T-helper 2 cell treated with Interferon-gamma antibody and Interleukin-4, amounts not matched to agents 100 ng/mL and 5 ng/mL, for 36 hours (primary cell): ENCODE data around the gene XPR1. TPM values are rescaled to one million over a fixed set of nuclear protein-coding genes. Genes with fewer than 3 reads are reported as not detected.

Source experiments
- intact Hi-C: fragments of 100-400 bp; cut with micrococcal nuclease; formaldehyde crosslinking; loops from one replicate; pipeline ENCODE4 v1.15.1; 2023
- total RNA-seq: library from RNA; stranded (reverse); gene quantifications from 2 replicates; pipeline ENCODE4 v1.2.3, GENCODE V29; 2022

The XPR1 gene
- 17.9 and 20.1 TPM in 2 replicates for total RNA-seq

DNA sequence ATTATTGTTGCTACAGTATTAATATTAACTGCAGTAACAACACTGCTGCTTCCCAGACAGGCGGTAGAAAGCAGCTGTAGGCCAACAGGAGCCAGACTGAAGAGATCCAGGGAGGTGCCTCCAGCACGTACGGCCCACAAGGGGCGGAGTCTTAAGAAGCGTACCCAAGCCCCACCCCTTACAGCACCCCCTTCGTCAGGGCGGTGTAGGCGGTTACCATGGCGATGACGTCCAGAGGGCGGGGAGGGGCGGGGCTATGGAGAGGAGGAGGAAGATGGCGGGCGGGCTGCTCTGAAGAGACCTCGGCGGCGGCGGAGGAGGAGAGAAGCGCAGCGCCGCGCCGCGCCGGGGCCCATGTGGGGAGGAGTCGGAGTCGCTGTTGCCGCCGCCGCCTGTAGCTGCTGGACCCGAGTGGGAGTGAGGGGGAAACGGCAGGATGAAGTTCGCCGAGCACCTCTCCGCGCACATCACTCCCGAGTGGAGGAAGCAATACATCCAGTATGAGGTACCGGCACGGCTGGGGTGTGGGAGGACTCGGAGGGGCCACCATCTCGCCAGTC, at the start of gene XPR1:
TSS of gene XPR1 (plus strand) at position 257 of the 560 bp plus-strand sequence. CDS start at position 437, 180 bp downstream.
- intact Hi-C loops = loop anchor here (1.0 to 10.0 kb wide), 12 partner anchors 45 to 1907 kb away; partner anchors contain the start of genes ACBD6, CEP350, QSOX1 and RALGPS2

DNA sequence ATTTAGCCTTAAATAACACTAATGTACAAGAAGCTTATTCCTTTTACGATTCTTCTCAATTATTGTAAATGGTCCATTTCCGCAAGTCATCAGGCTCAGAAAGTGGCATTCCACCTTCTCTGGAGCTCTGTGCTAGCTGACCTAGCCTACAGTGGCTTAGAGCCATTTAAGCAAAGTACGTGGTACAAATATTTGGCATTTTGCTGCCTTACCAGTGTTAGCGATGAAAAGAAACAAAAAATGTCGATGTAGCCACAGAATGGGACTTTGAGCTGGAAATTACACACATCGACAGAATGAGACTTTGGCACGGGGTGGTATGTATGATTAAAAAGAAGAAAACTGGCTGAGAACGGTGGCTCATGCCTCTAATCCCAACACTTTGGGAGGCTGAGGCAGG, 47.0 kb upstream of the XPR1 start:
- intact Hi-C loops = loop anchor here (5.0 kb wide), 1 partner anchor 47 kb away; the partner anchor contains the start of gene XPR1

DNA sequence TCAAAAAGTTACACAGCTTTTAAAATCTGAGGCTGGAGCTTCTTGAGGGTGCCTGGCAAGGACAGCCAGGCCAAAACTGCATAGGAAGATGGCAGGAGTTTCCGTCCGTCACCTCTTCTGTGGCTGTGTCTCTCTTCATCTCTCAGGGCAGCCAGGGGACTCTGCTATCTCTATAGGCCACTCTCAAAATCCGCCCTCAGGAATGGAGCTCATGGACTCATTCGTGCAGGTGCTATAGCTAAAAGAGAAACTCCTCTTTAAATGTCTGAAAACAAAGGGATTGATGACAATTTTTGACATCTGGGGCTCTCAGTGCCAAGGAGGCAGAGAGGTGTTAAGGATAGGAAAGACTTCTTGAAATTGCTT, 45.8 kb upstream of the XPR1 start:
- intact Hi-C loops = loop anchor here (5.0 kb wide), 1 partner anchor 46 kb away; the partner anchor contains the start of gene XPR1

DNA sequence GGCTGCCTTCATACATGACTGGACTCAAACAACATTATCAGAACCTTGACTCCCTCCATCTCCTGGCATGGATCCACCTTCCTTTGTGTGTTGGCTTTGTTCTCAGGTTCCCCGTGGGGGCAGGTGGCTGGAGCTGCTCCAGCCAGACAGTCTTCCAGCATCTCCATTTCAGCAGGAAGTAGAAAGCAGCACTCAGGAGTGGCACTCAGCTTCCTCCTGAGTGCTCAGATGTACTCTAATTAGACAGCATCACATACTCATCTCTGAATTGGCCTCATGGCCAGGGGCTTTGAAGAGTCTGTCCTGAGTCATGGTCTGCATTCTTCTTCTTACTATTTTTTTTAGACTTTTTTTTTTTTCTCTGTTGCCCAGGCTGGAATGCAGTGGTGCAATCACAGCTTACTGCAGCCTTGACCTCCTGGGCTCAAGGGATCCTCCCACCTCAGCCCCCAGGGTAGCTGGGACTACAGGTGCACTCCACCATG, 45.1 kb upstream of the XPR1 start:
- intact Hi-C loops = loop anchor here (5.0 kb wide), 1 partner anchor 46 kb away; the partner anchor contains the start of gene XPR1

GRCh38 chr1:180588121-180588520, 43.7 kb upstream of the XPR1 start:
- intact Hi-C loops = loop anchor here (5.0 kb wide), 1 partner anchor 44 kb away; the partner anchor contains the start of gene XPR1

GRCh38 chr1:180590889-180591288, 40.9 kb upstream of the XPR1 start:
- intact Hi-C loops = no loop called here

- intact Hi-C loops = no loop called here
These were observed 38.4 kb upstream of the XPR1 start for GRCh38 chr1:180593382-180593781.

DNA sequence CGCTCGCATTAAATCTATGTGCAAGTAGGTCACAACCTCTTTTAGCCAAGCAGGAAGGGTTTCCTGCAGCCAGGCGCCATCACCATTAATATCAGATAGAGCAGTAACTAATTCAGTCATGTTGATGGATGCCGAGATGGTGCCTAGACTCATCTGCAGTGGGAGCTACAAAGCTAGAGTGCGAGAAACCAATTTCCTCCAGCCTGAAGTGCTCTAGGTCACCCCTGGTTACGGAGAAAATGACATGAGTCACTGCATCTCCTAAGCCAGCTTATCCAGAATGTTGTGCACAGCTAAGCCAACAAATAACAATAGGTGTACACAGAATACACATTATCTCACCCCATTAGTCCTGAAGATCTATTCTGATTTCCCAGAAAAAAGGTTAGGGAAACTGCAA, 37.1 kb upstream of the XPR1 start:
- intact Hi-C loops = no loop called here

DNA sequence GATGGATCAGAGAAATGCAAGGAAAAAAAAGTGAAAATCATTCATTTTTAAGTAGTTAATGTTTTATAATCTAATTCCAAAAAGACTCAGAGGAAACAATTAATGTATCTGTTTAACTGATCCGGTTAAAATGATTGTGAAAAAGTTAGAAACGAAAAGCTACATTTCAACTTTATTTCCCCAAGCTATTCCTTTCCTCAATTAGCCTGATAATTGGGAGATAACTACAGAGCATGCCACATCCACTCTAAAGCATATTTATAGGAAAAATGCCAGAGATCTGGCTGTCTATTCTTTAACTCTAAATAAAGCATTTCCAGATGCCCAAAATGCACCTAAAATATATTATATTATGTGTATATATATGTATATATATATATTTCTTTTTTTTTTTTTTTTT, 35.9 kb upstream of the XPR1 start:
- intact Hi-C loops = no loop called here

- intact Hi-C loops = no loop called here
These were observed 34.3 kb upstream of the XPR1 start for GRCh38 chr1:180597520-180597919.

DNA sequence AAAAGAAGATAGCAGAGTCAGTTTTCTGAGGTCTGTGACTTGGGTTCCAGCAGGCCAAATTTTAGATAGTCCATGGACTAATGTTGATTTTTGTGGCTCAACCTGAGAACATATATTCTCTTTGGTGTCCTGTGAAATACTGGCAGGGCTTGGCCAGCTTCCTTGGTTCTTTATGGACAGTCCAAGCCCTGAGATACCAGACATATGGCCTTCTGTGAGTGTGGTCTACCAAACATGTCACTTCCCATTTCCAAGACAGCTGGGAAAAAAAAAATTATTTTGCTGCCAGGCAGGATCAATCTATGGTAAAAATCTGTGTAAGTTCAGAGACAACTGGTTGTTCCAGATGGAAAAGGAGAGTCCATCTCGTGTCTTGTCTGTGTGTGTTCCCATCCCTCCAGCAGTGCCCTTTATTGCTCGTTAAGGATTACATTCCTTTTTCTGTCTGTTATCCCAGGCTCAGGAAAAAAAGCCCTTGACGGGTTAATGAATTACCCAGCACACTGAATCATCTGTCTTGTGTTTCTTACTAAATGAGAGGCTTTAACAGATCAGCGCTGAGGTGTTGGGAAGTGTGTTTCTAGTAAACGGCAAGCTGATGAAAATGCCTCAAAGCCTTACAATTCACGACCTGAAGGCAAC, 33.4 kb upstream of the XPR1 start:
- intact Hi-C loops = no loop called here

- intact Hi-C loops = no loop called here
These were observed 31.5 kb upstream of the XPR1 start for GRCh38 chr1:180600343-180600742.

DNA sequence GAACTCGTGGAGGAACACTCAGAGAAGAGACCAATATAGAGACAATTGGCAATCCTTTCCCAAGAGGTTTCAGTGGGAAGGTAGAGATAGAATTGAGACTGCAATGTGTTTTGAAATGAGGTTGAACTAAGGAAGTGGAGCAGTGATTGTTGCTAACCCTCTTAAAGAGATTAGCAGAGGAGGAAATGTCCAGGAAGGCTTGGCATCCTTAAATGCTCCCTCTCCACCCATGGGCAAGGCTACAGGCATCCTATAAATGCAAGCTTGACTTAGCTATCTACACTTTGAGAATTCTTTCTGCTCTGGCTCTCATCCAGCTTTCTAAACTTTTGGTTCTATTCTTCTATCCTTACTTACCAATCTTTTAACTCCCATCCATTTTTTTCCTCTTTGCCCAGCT, 30.3 kb upstream of the XPR1 start:
- intact Hi-C loops = no loop called here

DNA sequence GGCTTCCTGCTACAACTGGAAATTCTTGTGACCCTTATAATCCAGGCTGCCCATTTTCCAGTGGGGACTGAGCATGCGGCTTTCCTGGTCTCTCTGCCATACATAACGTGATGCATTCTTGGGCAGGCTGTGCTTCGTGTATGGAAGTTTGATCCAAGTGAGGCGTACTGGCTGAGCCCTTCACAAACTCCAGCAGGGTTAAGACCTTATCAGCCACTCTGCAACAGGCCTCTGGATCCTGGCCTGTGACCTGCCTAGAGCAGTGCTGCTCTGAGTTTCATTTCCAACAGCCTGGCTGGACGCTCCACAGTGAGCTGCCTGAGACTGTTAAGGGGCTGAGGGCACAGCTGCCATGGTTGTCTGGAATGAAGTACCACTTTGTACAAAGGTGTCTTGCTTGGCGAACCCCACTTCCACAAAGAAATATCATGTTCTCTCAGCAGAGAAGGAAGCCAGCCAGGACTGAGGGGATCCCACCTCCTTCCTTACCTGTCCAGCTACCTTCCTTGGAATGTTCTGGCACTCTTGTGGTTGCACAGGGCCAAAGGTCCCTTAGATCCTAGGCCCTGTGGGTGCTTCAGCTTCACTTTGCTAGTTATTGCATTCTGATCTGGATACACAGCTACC, 28.5 kb upstream of the XPR1 start:
- intact Hi-C loops = no loop called here

DNA sequence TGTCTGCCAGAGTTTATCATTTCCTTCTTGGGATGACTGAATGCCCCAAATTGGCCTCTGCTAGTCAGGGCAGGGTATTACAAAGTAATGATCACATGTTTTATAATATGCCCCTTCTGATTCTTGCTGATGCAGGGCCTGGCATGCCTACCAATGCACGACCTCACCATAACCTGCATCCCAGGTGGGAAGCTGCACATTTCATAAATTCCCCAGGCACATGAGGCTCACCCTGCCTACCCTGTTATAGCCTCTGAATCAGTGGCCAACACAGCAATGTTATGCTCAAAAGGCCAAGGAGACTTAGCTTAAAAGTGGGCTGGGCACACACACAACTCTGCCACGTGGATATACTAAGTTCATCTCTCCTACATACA, 28.0 kb upstream of the XPR1 start:
- intact Hi-C loops = no loop called here

GRCh38 chr1:180606155-180606554, 25.7 kb upstream of the XPR1 start:
- intact Hi-C loops = no loop called here

- intact Hi-C loops = no loop called here
These were observed 21.9 kb upstream of the XPR1 start for GRCh38 chr1:180609643-180610555.

- intact Hi-C loops = no loop called here
These were observed 21.2 kb upstream of the XPR1 start for GRCh38 chr1:180610556-180611015.

- intact Hi-C loops = no loop called here
These were observed 20.5 kb upstream of the XPR1 start for GRCh38 chr1:180611016-180611930.

DNA sequence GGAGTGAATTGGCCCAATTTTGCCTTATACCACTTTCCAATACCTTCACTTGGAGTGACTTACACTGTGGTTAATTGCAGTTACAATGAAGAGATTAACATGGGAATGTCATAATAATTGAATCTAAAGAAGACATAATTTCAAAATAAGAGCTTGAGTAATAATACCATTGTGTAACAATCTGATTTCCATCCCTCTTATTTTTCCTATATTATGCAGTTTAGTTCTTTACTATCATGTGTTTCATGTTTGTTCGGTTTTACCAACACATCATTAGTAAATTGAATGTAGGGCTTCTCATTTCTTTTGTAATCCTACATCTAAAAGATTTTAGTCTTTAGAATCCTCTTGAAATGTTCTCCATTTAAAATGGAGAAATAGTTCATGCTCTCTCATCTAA, 19.2 kb upstream of the XPR1 start:
- intact Hi-C loops = no loop called here
